Naive B cell (primary cell): ENCODE measurements around the gene IRF2BP1. TPM values are rescaled to one million over a fixed set of nuclear protein-coding genes. Genes with fewer than 3 reads are reported as not detected.

Source experiments
- ATAC-seq, 2 donors: fragments of 150-1000 bp; cut with Tn5 transposase; 2 replicates each; pipeline ENCODE4 v1.10.0; 2021; ENCODE audit warnings: low read depth in 2 of 2, mild to moderate bottlenecking in 2 of 2, moderate library complexity in 2 of 2
- DNase-seq: peaks from one replicate; pipeline ENCODE4 v3.0.0; 2022
- H3K27ac Mint-ChIP-seq, 6 donors: one replicate each; pipeline ENCODE4 v1.8.0; 2020 to 2022; ENCODE audit warnings: mild to moderate bottlenecking in 6 of 6, mixed read lengths in 6 of 6, moderate library complexity in 5 of 6, inconsistent platforms in 2 of 6
- H3K27me3 Mint-ChIP-seq, 3 donors: one replicate each; pipeline ENCODE4 v1.8.0; 2021 to 2022; ENCODE audit warnings: mixed read lengths in 3 of 3, mild to moderate bottlenecking in 1 of 3
- H3K36me3 Mint-ChIP-seq, 2 donors: one replicate each; pipeline ENCODE4 v1.8.0; 2020 to 2022; ENCODE audit warnings: mixed read lengths in 2 of 2, inconsistent platforms in 1 of 2, mild to moderate bottlenecking in 1 of 2
- H3K4me1 Mint-ChIP-seq, 3 donors: one replicate each; pipeline ENCODE4 v1.8.0; 2020 to 2022; ENCODE audit warnings: mixed read lengths in 3 of 3, inconsistent platforms in 1 of 3, mild to moderate bottlenecking in 1 of 3, moderate library complexity in 1 of 3
- H3K4me3 Mint-ChIP-seq, 8 donors: one replicate each; pipeline ENCODE4 v1.8.0; 2020 to 2022; ENCODE audit warnings: mild to moderate bottlenecking in 8 of 8, mixed read lengths in 8 of 8, moderate library complexity in 8 of 8, inconsistent platforms in 2 of 8
- H3K9me3 Mint-ChIP-seq, 7 donors: one replicate each; pipeline ENCODE4 v1.8.0; 2020 to 2022; ENCODE audit warnings: mixed read lengths in 7 of 7, mild to moderate bottlenecking in 5 of 7, inconsistent platforms in 2 of 7, moderate library complexity in 1 of 7
- polyA plus RNA-seq, 6 donors: library from polyadenylated mRNA; unstranded; fragments of 300-500 nt; fragmentation: Illumina TruSeq; gene quantifications; one replicate each; pipeline ENCODE4 v1.2.3, GENCODE V29; 2021; ENCODE audit warnings: low read depth in 6 of 6

The IRF2BP1 gene, protein sequence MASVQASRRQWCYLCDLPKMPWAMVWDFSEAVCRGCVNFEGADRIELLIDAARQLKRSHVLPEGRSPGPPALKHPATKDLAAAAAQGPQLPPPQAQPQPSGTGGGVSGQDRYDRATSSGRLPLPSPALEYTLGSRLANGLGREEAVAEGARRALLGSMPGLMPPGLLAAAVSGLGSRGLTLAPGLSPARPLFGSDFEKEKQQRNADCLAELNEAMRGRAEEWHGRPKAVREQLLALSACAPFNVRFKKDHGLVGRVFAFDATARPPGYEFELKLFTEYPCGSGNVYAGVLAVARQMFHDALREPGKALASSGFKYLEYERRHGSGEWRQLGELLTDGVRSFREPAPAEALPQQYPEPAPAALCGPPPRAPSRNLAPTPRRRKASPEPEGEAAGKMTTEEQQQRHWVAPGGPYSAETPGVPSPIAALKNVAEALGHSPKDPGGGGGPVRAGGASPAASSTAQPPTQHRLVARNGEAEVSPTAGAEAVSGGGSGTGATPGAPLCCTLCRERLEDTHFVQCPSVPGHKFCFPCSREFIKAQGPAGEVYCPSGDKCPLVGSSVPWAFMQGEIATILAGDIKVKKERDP
- polyA plus RNA-seq = 10 to 100 TPM in 1 of 6 donors, 1 to 10 TPM in 5; 3.1 to 10.1 (median 5.9) TPM

DNA sequence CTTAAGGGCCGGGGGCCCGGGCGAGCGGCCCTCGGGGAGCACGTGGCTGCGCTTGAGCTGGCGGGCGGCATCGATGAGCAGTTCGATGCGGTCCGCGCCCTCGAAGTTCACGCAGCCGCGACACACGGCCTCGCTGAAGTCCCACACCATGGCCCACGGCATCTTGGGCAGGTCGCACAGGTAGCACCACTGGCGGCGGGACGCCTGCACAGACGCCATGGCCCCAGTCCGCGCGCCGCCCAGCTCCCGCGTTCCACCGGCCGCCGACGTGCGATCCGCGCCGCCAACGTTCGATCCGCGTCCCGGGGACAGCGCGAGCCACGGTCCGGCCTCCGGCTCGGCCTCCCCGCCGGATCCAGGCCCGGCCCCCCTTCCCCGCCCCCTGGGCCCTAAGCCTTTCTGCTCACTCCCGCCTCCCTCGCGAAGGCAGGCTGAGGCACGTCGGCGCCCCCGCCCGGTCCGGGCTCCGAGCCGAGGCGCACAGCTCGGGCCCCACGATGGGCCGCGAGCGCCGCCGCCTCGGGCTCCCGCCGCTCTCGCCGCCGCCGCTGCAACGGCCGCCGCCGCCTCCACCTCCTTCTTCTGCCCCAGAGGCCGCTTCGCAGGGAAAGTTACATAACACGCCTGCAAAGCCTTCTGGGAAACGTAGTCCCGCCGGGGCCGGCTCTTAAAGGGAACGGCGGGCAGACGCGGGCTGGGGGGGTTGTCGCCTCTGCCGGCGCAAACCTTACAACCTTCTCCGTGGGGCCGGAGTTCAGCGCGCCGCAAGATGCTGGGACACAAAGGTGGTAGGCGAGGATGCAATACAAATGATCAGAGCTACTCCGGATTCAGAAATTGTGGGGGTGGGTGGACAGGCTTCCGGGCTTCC, at the start of gene IRF2BP1:
Gene IRF2BP1, minus strand, starts transcription at position 586 of the 871 bp plus-strand sequence. Its CDS starts 367 bp downstream, at position 219.
- peak; percentile 84 to 85 for ATAC-seq
- Mint-ChIP-seq H3K36me3 (peaks cover 0 to 7% of the 10 kb centered on the region in 2 donors), H3K27ac (peak within 1 kb of the TSS; percentile 91 to 97 (median 97)), H3K4me1 (peaks cover 22 to 33% (median 23%) of the 10 kb centered on the region in 3 donors), H3K9me3 (no peaks in the 10 kb centered on the region), H3K4me3 (peak within 1 kb of the TSS; percentile 95 to 99 (median 96)), H3K27me3 (peaks cover 0 to 6% (median 3%) of the 10 kb centered on the region in 3 donors)
- DNase-seq = peak; percentile 90

DNA sequence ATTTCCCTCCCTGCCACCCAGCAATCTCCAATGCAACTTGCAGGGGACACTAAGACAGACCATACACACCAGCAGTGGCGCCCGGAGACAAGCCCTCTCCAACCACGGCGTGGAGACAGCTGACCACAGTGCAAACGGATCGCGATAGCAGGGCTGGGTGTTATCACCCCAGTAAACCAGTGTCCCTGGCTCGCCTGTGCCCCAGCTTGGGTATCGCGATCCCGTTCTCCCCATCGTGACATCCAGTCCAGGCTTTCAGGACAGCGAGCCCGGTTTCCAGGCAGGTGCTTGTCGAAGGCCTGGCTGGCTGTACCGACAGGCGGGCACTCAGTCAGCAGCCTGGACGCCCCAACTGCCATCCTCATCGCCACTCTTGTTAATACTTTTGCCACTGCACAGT, 49.3 kb upstream of the IRF2BP1 start:
- H3K36me3 Mint-ChIP-seq = peaks cover 0 to 4% of the 10 kb centered on the region in 2 donors
- peak overlapping the region in 1 of 8 donors; percentile 15 for H3K4me3 Mint-ChIP-seq
- peaks cover 39 to 86% (median 74%) of the 10 kb centered on the region in 3 donors for H3K27me3 Mint-ChIP-seq
- H3K4me1 Mint-ChIP-seq = no peaks in the 10 kb centered on the region
- peaks cover 0 to 9% (median 2%) of the 10 kb centered on the region in 7 donors for H3K9me3 Mint-ChIP-seq
- no peak for ATAC-seq
- DNase-seq = no peak
- H3K27ac Mint-ChIP-seq = no peak overlapping the region

DNA sequence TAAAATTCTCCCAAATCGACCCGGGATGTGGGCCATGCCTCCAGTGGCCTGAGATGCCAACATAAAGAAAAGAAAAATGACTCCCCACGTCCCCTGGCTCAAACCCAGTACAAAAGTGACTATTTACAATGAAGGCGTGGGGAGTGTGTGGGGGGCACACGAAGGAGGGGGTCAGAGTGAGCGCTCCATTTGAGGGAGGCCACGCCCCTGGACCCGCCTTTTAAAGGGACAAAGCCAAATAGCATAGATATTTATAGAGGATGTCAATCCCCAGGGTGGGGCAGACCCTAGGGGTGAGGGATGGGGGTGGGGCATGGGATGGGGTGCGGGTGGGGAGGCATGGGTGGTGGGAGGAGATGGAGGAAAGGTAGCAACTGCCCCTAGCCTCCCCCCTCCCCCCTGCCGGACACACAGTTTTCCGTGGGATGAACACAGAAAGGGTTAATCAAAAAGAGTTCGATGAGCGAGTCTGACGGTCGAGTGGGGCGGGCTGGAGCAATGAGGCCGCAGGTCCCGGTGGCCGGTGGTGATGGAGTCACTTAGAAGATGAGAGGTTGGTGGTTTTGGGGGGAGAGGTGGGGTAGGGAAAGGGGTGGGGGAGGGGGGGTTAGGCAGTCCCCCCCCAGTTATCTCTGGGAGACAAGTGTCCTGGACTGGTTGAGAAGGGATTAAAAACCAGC, 48.8 kb upstream of the IRF2BP1 start:
- Mint-ChIP-seq H3K4me1 (no peaks in the 10 kb centered on the region), H3K4me3 (no peak overlapping the region), H3K27ac (no peak overlapping the region), H3K27me3 (peaks cover 36 to 89% (median 74%) of the 10 kb centered on the region in 3 donors), H3K9me3 (peaks cover 0 to 9% (median 2%) of the 10 kb centered on the region in 7 donors), H3K36me3 (peaks cover 0 to 4% of the 10 kb centered on the region in 2 donors)
- DNase-seq (no peak), ATAC-seq (no peak)

DNA sequence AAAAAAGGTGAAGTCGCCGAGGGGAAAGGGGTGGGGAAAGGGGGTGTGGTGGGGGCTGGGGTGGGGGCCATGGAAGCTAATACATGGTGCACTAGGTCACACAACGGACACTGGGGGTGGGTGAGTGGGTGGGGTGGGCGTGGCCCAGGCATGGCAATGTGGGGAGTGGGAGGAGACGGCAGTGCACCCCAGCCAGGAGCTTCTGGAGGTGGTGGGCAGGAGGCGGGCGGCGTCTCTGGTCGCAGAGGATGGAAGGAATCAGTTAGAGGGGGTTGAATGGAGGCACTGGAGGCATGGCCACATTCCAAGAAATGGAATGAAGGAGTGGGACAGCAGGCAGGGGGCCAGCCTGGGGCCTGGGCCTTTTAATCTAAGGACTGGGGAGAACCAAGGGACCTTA, 47.8 kb upstream of the IRF2BP1 start:
- H3K9me3 Mint-ChIP-seq = peaks cover 0 to 7% (median 0%) of the 10 kb centered on the region in 7 donors
- peaks cover 33 to 80% (median 71%) of the 10 kb centered on the region in 3 donors for H3K27me3 Mint-ChIP-seq
- H3K4me3 Mint-ChIP-seq = no peak overlapping the region
- no peak overlapping the region for H3K27ac Mint-ChIP-seq
- H3K36me3 Mint-ChIP-seq = peaks cover 0 to 4% of the 10 kb centered on the region in 2 donors
- ATAC-seq = no peak
- no peaks in the 10 kb centered on the region for H3K4me1 Mint-ChIP-seq
- no peak for DNase-seq

DNA sequence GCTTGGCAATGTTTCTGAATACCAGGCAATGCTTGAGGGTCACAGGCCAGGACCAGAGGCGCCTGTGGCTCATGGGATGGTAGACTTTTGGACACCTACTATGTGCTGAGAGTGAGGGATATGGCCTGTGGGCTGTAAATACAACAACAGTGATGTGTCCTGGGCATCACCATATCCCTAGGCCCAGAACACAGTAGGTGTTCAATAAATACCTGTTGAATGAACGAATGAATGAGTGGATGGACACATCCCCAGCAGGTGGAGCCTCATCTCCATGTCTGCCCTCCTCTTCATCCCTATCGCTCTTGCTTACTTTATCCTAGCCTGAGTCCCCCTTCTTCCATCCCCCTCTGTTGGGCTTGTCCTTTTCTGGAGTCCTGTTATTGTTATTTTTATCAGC, 45.1 kb upstream of the IRF2BP1 start:
- Mint-ChIP-seq H3K27ac (peak overlapping the region in 2 of 6 donors; percentile 25 to 33), H3K4me3 (no peak overlapping the region), H3K36me3 (no peaks in the 10 kb centered on the region), H3K9me3 (peaks cover 0 to 1% (median 0%) of the 10 kb centered on the region in 7 donors), H3K27me3 (peaks cover 25 to 53% (median 45%) of the 10 kb centered on the region in 3 donors), H3K4me1 (peaks cover 8 to 15% (median 15%) of the 10 kb centered on the region in 3 donors)
- ATAC-seq (no peak), DNase-seq (no peak)

DNA sequence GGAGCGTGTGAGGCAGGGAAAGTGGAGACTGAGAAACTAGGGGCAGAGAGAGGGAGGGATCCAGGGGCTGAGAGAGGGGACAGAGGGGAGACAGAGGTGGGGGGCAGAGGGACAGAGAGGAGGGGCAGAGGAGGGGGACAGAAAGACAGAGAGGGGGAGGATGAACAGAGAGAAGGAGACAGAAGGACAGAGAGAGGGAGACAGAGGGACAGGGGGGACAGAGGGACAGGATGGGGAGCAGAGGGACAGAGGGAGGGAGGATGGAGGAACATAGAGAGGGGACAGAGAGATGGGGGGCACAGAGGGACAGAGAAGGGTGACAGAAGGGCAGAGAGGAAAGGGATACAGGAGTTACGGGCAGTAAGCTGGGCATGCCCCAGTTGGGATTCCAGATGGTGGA, 43.3 kb upstream of the IRF2BP1 start:
- H3K4me1 Mint-ChIP-seq = peaks cover 8 to 15% (median 15%) of the 10 kb centered on the region in 3 donors
- no peak overlapping the region for H3K4me3 Mint-ChIP-seq
- H3K27me3 Mint-ChIP-seq = peaks cover 14 to 35% (median 27%) of the 10 kb centered on the region in 3 donors
- peaks cover 0 to 1% (median 0%) of the 10 kb centered on the region in 7 donors for H3K9me3 Mint-ChIP-seq
- H3K36me3 Mint-ChIP-seq = no peaks in the 10 kb centered on the region
- no peak overlapping the region for H3K27ac Mint-ChIP-seq
- no peak for ATAC-seq
- no peak for DNase-seq

DNA sequence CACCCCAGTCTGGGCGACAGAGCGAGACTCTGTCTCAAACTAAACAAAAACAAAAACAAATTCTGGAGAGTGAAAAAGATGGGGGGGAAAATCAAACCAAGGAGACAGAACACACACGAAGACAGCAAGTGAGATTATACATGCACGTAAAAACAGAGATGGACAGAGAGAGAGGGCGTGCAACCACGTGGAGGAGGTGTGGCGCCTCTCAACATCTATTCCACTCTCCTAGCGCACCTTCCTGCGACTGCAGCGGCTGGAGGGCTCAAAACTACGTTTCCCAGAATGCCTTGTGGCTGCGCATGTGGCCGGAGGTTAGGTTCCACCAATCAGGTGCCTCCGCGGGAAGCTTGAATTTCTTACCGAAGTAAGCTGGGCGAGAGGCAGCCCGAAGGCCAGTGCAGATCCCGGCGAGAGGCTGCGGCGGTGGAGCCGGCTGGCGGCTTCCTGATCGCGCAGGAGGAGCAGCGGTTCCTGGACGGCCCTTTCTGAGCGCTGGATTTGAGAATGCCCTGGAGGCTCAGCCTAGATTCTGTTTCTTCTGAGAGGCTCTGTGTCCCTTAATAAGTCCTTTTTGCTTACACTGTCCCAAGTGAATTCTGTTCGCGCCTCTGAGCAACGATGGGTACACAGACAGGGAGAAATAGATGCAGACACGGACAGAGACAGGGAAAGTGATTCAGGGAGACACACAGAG, 41.8 kb upstream of the IRF2BP1 start:
- Mint-ChIP-seq H3K4me1 (peaks cover 8 to 15% (median 15%) of the 10 kb centered on the region in 3 donors), H3K27ac (peak overlapping the region in 1 of 6 donors; percentile 24), H3K27me3 (peaks cover 9 to 22% (median 18%) of the 10 kb centered on the region in 3 donors), H3K9me3 (peaks cover 0 to 1% (median 0%) of the 10 kb centered on the region in 7 donors), H3K4me3 (peak overlapping the region in 4 of 8 donors; percentile 11 to 61 (median 42)), H3K36me3 (no peaks in the 10 kb centered on the region)
- peak; percentile 78 for DNase-seq
- ATAC-seq = peak; percentile 98 to 100

DNA sequence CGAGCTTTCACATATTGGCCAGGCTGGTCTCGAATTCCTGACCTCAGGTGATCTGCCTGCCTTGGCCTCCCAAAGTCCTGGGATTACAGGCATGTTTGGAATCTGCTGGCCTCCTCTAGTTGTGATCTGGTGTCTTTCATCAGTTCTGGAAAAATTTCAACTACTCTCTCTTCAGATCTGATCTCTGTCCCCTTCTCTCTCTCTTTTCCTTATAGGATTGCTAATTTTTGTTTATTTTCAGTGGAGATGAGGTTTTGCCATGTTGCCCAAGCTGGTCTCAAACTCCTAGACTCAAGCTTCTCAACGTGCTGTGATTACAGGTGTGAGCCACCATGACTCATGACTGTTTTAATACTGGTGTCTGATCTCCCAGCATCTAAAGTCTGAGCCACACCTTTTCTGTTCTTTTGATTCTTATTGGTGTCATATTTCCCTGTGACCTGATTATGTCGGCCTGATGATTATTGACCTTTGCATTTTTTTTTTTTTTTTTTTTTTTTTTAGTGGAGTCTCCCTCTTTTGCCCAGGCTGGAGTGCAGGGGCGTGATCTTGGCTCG, 39.0 kb upstream of the IRF2BP1 start:
- ATAC-seq (no peak), DNase-seq (no peak)
- H3K27ac Mint-ChIP-seq = peak overlapping the region in 1 of 6 donors; percentile 43
- no peaks in the 10 kb centered on the region for H3K36me3 Mint-ChIP-seq
- H3K4me3 Mint-ChIP-seq = no peak overlapping the region
- H3K4me1 Mint-ChIP-seq = peaks cover 8 to 15% (median 15%) of the 10 kb centered on the region in 3 donors
- H3K9me3 Mint-ChIP-seq = peaks cover 0 to 1% (median 0%) of the 10 kb centered on the region in 7 donors
- peaks cover 8 to 13% (median 10%) of the 10 kb centered on the region in 3 donors for H3K27me3 Mint-ChIP-seq

DNA sequence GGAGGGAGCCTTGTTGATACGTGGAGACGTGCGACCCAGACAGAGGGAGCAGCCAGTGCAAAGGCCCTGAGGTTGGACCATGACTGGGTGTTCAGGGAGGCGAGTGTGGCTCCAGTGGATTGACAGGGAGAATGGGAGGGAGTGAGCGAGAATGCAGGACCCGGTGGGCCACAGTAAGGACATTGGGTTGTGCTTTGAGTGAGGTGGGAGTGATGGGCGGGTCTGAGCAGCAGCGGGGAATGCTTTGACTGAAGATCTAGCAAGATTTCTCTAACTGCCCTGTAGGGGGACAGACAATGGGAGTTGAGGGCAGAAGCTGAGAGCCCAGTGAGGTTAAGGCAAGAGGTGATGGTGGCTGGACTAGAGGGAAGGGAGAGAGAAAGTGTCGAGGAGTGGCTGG, 36.3 kb upstream of the IRF2BP1 start:
- Mint-ChIP-seq H3K27me3 (peaks cover 14 to 23% (median 16%) of the 10 kb centered on the region in 3 donors), H3K27ac (peak overlapping the region in 2 of 6 donors; percentile 21 to 73), H3K4me3 (no peak overlapping the region), H3K4me1 (peaks cover under 1 to 5% (median 5%) of the 10 kb centered on the region in 3 donors), H3K9me3 (peaks cover 0 to 1% (median 0%) of the 10 kb centered on the region in 7 donors), H3K36me3 (no peaks in the 10 kb centered on the region)
- DNase-seq = no peak
- peak in 1 of 2 donors; percentile 37 for ATAC-seq

DNA sequence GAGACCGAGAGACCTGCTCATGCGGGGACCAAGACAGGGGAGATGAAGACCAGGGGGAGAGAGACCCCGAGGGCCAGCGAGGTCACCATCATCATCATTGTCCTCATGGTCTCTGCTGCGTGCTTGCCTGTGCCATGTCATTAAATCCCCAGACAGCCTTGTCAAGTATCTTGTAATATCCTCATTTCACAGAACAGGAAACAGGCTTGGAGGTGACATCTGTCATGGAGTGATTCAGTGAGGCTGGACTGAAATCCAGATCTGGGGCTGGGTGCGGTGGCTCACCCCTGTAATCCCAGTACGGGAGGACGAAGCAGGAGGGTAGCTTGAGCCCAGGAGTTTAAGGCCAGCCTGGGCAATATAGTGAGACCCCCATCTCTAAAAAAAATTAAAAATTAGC, 34.5 kb upstream of the IRF2BP1 start:
- H3K36me3 Mint-ChIP-seq = no peaks in the 10 kb centered on the region
- ATAC-seq (no peak), DNase-seq (no peak)
- no peak overlapping the region for H3K27ac Mint-ChIP-seq
- H3K4me3 Mint-ChIP-seq = no peak overlapping the region
- no peaks in the 10 kb centered on the region for H3K4me1 Mint-ChIP-seq
- peaks cover 22 to 31% (median 22%) of the 10 kb centered on the region in 3 donors for H3K27me3 Mint-ChIP-seq
- H3K9me3 Mint-ChIP-seq = no peaks in the 10 kb centered on the region

DNA sequence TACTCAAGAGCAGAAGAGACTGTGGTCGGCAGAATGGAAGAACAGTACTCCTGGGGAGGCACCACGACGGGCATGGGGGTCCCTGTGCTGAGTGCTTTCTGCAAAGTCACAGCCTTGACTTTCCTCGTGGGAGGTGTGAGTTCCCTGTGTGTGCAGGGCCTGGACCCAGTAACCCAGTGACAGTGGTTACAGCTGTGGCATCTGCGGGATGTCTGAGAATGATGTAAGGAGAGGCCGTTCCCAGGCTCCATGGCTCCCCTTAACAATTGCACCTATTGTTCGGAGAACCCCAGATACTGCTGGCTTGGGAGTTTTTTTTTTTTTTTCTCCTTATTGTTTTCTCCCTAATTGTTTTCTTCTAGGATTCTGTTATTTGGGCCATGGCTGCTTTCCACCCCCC, 33.7 kb upstream of the IRF2BP1 start:
- Mint-ChIP-seq H3K36me3 (no peaks in the 10 kb centered on the region), H3K9me3 (no peaks in the 10 kb centered on the region), H3K4me3 (no peak overlapping the region), H3K4me1 (no peaks in the 10 kb centered on the region), H3K27me3 (peaks cover 22 to 31% (median 26%) of the 10 kb centered on the region in 3 donors), H3K27ac (no peak overlapping the region)
- no peak for ATAC-seq
- DNase-seq = no peak

DNA sequence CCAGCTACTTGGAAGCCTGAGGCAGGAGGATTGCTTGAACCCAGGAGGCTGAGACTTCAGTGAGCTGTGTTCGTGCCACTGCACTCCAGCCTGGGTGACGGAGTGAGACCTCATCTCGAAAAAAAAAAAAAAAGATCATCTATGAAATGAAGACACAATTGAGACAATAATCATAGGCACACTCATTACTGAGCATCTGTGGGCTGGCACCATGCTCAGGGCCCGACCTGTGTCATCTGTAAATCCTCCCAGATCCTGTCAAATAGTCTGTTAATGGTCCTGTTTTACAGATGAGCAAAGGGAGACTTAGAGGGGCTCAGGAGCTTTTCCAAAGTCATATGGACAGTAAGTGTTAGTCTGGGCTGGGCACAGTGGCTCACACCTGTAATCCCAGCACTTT, 32.8 kb upstream of the IRF2BP1 start:
- DNase-seq (no peak), ATAC-seq (no peak)
- Mint-ChIP-seq H3K9me3 (no peaks in the 10 kb centered on the region), H3K4me3 (no peak overlapping the region), H3K27ac (no peak overlapping the region), H3K36me3 (no peaks in the 10 kb centered on the region), H3K4me1 (no peaks in the 10 kb centered on the region), H3K27me3 (peaks cover 23 to 32% (median 26%) of the 10 kb centered on the region in 3 donors)
